ENCODE data around the gene GFER. TPM values are rescaled to one million over a fixed set of nuclear protein-coding genes. Genes with fewer than 3 reads are reported as not detected.

GFER gene
- total RNA-seq, 1 donor, result 9.0 TPM

DNA sequence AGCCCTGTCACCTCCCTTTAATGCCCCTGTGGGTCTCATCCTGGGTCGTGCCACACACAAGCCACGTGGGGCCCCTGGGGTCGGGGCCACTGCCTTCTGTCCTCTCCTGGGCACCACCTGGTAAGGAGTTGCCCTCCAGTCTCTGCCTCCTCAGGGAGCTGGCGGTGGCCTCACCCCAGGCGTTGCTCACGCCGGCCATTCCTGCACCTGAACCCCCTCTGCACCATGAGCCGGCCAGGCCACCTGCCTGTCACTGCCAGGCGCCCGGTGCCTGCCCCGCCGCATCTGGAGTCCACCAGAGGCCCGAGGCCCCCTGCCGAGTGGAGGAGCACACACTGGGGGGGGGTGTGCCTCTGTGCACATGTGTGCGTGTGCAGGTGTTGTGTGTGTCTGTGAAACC, 53.1 kb downstream of the GFER start:
- H3K9me3 ChIP-seq (ENCODE audit: low read depth, low read length), result no peaks in the 10 kb centered on the region
- no peaks in the 10 kb centered on the region for H3K27me3 ChIP-seq (ENCODE audit: insufficient read depth, low read length)
- peaks cover 4% of the 10 kb centered on the region for H3K4me1 ChIP-seq (ENCODE audit: insufficient read depth, low read length)
- no peak overlapping the region for H3K4me3 ChIP-seq (ENCODE audit: low read length)

Other genes with a start within 250 kb of the GFER start
- gene NME3, start 212.7 kb upstream of the GFER start, total RNA-seq, result 17.6 TPM
- 13.3 TPM for gene EME2, start 211.4 kb upstream of the GFER start, total RNA-seq
- gene MRPS34, start 211.1 kb upstream of the GFER start, total RNA-seq, result 17.1 TPM
- 40.0 TPM for gene SPSB3, start 201.6 kb upstream of the GFER start, total RNA-seq
- gene NUBP2, start 201.2 kb upstream of the GFER start, total RNA-seq, result 26.2 TPM
- gene IGFALS, start 190.5 kb upstream of the GFER start, total RNA-seq, result 0.63 TPM
- gene HAGH, start 157.4 kb upstream of the GFER start, total RNA-seq, result 14.3 TPM
- 7.0 TPM for gene FAHD1, start 157.0 kb upstream of the GFER start, total RNA-seq
- gene MEIOB, start 112.0 kb upstream of the GFER start, total RNA-seq, result not detected
- gene HS3ST6, start 65.8 kb upstream of the GFER start, total RNA-seq, result not detected
- 5.8 TPM for gene MSRB1, start 41.0 kb upstream of the GFER start, total RNA-seq
- gene RPL3L, start 29.5 kb upstream of the GFER start, total RNA-seq, result not detected
- 57.1 TPM for gene NDUFB10, start 24.7 kb upstream of the GFER start, total RNA-seq
- 2,256 TPM for gene RPS2, start 19.4 kb upstream of the GFER start, total RNA-seq
- gene RNF151, start 17.3 kb upstream of the GFER start, total RNA-seq, result not detected
- gene TBL3, start 12.1 kb upstream of the GFER start, total RNA-seq, result 6.4 TPM
- not detected for gene NOXO1, start 2.7 kb upstream of the GFER start, total RNA-seq
- 2.9 TPM for gene SYNGR3, start 5.8 kb downstream of the GFER start, total RNA-seq
- gene ZNF598, start 25.6 kb downstream of the GFER start, total RNA-seq, result 18.6 TPM
- gene NPW, start 35.6 kb downstream of the GFER start, total RNA-seq, result not detected
- 0.84 TPM for gene NHERF2, start 42.7 kb downstream of the GFER start, total RNA-seq
- gene NTHL1, start 63.6 kb downstream of the GFER start, total RNA-seq, result 3.1 TPM
- 28.3 TPM for gene TSC2, start 63.8 kb downstream of the GFER start, total RNA-seq
- 49.6 TPM for gene PKD1, start 151.7 kb downstream of the GFER start, total RNA-seq
- not detected for gene RAB26, start 164.4 kb downstream of the GFER start, total RNA-seq
- gene TRAF7, start 171.6 kb downstream of the GFER start, total RNA-seq, result 17.9 TPM
- gene CASKIN1, start 212.4 kb downstream of the GFER start, total RNA-seq, result not detected
- 11.0 TPM for gene MLST8, start 221.3 kb downstream of the GFER start, total RNA-seq
- gene BRICD5, start 226.7 kb downstream of the GFER start, total RNA-seq, result 0.84 TPM
- 9.8 TPM for gene PGP, start 230.6 kb downstream of the GFER start, total RNA-seq
- gene E4F1, start 239.4 kb downstream of the GFER start, total RNA-seq, result 14.0 TPM

All from mononuclear cell (primary cell).